HL-60/S4 treated with phorbol 12-myristate 13-acetate at 8.2 ng/mL for 4 days and 3 days (cell line): ENCODE data around the gene LUC7L2.
"Not testable (repeated sequence)": the region's sequence is repeated elsewhere in the genome, so short reads cannot be mapped to it uniquely, and the experiment has no call there.

ENCODE experiments used
- in situ Hi-C: fragments of 300-500 bp; cut with MboI; formaldehyde crosslinking; loops from 2 replicates; pipeline ENCODE4 v1.15.0; 2022; ENCODE audit warnings: low sequenced_read_pairs

Gene LUC7L2

GRCh38 chr7:139355320-139355719 lies 4.4 kb upstream of the LUC7L2 start:
- in situ Hi-C loops, result no loop called here

DNA sequence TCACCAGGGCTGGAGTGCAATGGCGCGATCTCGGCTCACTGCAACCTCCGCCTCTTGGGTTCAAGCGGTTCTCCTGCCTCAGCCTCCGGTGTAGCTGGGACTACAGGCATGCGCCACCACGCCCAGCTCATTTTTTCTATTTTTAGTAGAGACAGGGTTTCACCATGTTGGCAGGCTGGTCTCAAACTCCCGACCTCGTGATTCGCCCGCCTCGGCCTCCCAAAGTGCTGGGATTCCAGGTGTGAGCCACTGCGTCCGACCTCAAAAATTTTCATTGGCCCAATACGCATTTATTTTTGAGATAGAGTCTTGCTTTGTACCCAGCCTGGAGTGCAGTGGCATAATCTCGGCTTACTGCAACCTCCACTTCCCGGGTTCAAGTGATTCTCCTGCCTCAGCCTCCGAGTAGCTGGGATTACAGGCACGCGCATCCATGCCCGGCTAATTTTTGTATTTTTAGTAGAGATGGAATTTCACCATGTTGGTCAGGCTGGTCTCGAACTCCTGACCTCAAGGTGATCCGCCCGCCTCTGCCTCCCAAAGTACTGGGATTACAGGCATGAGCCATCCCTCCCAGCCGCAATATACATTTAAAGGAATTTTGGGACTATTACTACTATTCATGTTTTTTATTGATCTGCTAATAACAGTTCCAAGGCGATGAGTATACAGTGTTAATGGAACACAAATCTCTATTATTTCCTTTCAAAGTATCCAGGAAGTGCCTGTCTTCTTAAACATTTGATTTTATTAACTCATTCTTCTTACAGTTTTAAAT lies 1.8 kb upstream of the LUC7L2 start:
- in situ Hi-C loops, result not testable (repeated sequence)

- in situ Hi-C loops, result no loop called here
Observed at GRCh38 chr7:139358541-139359365, 941 bp upstream of the LUC7L2 start.

DNA sequence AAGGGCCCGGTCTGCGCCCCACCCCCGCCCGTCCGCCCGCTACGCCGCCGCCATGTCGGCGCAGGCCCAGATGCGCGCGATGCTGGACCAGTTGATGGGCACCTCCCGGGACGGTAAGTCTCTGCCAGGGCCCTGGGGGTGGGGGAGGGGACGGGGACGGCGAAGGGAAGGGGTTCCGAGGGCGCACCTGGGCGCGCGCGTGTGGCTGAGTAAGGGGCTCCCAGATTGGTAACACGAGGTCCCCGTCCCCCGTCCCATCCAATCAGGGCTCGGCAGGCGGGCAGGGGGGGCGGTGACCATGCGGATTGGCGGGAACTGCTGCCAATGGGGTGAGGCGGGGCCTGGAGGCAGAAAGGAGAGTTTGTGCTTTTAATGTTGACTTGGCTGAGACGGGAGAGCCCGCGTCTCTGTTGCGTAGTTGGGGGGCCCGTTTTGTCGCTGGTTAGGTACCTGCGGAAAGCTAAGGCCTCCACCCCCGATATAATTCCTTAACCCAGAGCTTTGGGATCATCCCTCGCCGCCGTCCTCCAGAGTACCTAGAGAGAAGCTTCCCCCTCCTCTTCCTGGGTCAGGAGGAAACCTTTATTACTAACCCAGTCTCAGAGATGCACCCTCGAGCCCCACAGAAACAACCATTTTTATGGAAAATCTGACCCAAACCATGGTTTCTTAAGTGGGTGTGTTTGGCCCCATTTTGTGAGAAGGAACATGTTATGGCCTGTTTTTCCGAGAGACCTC lies 685 bp downstream of the LUC7L2 start:
- in situ Hi-C loops, result no loop called here

GRCh38 chr7:139360948-139361307 lies 1.2 kb downstream of the LUC7L2 start:
- in situ Hi-C loops, result no loop called here

- in situ Hi-C loops, result no loop called here
Observed at GRCh38 chr7:139361523-139361922, 1.8 kb downstream of the LUC7L2 start.

- in situ Hi-C loops, result no loop called here
Observed at GRCh38 chr7:139362302-139362701, 2.6 kb downstream of the LUC7L2 start.

DNA sequence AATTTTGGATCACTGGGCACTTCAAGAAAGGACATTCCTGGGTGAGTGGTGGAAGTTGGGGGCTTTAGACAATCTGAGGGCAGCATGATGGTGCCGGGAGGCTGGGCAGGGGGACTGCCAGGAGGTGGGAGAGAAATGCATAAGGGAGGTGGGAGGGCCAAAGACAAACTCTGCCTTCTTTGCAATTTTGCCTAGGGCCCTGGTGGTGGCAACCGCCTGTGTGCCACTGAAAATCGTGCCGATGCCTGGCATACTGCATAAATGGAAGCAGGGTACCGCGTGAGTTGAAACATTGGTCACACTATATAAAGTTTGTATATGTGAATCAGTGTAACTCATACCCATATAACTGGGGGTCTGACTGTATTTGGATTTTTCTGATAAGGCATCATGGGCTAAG lies 3.3 kb downstream of the LUC7L2 start:
- in situ Hi-C loops, result no loop called here

DNA sequence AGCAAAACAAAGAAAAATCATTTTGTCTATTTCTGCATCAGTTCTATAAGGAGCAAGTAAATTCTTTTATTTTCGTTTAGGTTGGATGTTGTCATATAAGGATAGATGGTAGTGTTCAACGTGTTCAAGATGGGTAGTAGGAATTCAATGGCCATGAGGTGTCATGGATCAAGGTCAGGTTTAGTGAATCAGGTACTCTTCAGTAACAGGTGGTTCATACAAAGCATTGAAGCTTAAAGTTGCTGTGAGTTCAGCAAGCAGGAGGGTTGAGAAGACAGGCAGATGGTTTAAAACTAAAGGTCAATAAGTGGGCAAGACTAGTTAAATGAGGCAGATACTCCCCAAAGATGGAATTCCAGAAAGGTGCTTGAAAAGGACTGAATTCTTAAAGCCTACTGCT lies 5.6 kb downstream of the LUC7L2 start:
- in situ Hi-C loops, result no loop called here

- in situ Hi-C loops, result no loop called here
Observed at GRCh38 chr7:139366400-139366799, 6.7 kb downstream of the LUC7L2 start.

- in situ Hi-C loops, result no loop called here
Observed at GRCh38 chr7:139367438-139368155, 7.9 kb downstream of the LUC7L2 start.

DNA sequence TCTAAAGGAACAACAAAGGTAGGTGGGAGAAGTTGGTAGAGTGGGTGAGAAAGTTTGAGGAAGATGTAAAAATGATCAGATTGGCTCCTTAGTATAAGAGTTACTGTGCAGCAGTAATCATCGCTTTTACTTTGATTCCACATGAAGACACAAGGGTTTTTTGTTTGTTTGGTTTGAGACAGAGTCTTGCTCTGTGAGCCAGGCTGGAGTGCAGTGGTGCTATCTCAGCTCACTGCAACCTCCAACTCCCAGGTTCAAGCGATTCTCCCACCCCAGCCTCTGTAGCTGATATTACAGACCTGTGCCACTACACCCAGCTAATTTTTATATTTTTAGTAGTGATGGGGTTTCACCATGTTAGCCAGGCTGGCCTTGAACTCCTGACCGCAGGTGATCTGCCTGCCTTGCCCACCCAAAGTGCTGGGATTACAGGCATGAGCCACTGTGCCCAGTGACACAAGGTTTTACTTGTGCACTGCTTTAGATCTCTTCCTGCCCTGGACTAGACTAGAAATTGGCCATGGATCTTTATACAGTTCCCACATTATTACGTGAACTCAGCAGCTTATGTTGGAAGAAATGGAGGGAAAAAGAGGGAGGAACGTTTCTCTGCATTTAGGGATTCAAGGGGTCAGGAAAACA lies 10.7 kb downstream of the LUC7L2 start:
- in situ Hi-C loops, result no loop called here

DNA sequence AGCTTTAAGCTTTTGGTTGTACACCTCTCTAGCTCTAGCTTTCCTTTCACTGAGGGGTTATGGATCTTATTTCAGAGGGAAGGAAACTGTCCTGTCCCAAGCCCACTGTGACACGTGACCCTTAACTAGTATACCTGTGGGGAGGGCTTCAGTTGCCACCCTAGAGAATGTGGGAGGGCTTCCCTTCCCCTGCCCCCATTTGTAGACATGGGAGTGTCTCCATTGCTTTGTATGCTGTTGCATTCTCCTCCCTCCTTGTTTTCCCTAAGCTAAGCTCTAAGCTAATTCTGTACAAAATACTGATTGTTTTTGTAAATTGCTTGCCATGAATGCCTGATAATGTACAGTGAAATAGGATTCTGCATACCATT lies 11.2 kb downstream of the LUC7L2 start:
- in situ Hi-C loops, result no loop called here

- in situ Hi-C loops, result no loop called here
Observed at GRCh38 chr7:139374246-139374645, 14.6 kb downstream of the LUC7L2 start.

DNA sequence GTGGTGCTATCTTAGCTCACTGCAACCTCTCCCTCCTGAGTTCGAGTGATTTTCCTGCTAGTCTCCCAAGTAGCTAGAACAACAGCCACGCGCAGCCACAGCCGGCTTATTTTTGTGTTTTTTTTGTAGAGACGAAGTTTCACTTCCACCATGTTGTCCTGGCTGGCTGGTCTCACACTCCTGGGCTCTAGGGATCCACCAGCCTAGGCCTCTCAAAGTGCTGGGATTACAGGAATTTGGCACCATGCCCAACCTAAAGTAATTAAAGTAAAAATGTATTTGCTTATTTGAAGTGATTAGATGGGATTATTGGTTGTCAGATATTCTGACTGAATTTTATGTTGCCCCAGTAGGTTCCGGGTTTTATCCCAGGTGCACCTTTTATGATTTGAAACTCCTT lies 22.7 kb downstream of the LUC7L2 start:
- in situ Hi-C loops, result no loop called here

DNA sequence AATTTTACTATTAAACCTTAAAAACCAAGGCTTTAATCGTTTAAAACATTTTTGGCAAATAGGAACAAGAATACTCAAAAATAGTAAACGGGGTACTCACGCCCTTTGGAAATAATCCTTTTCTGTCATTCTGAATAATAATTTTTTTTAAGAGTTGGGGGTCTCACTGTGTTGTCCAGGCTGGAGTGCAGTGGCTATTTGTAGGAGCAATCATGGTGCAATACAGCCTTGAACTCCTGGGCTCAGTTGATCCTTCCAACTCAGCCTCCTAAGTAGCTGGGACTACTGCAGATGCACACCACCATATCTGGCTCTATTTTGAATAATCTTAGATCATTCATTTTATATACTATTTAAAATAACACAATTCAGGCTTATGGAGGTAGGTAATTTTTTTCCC lies 24.9 kb downstream of the LUC7L2 start:
- in situ Hi-C loops, result no loop called here

DNA sequence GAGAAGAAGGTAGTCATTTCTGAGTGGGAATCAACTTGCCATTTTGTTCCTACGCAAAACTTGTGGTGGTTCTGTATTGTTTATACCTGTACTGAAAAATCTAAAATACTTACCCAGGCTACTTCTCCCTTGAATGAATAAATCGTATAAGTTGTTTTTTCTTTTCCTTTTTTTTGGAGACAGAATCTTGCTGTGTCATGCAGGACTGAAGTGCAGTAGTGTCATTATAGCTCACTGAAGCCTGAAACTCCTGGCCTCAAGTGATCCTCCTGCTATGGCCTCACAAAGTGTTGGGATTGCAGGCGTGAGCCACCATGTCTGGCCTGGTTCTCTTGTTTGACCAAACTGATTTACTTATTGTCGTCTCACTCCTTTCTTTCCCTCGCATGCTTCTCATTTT lies 27.9 kb downstream of the LUC7L2 start:
- in situ Hi-C loops, result no loop called here

DNA sequence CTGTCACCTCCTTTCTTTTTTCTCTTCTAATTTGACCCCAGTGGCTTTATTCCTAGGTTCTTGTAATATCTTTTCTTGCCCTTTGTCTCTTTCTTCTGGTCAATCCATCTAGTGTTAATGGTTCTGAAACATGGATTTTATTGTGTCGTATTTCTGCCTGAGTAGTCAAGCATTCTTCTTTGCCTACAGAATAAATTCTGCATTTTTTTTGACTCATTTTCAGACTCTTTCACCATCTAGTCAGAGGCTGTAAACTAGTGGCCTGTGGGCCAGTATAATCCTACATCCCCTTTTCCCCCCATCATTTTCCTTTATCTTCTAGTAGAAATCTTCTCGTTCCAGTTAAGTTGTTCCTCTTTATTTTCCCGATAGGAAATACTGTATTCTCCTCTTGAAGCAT lies 29.4 kb downstream of the LUC7L2 start:
- in situ Hi-C loops, result no loop called here

- in situ Hi-C loops, result no loop called here
Observed at GRCh38 chr7:139389774-139390173, 30.1 kb downstream of the LUC7L2 start.

GRCh38 chr7:139393621-139394211 lies 34.0 kb downstream of the LUC7L2 start:
- in situ Hi-C loops, result no loop called here
